Liver (tissue), 9 donors: Measurements from ENCODE around the gene LAMTOR1. TPM values are rescaled to one million over a fixed set of nuclear protein-coding genes. Genes with fewer than 3 reads are reported as not detected.

Source experiments
- DNase-seq: peaks from one replicate; pipeline ENCODE4 v3.0.0-alpha.2; 2017; ENCODE audit warnings: low spot score
- H3K27ac ChIP-seq, 2 donors: one replicate each; pipeline ENCODE4 v1.7.0; 2013; ENCODE audit warnings: inconsistent platforms in 2 of 2, low read length in 2 of 2, control low read depth in 1 of 2, low read depth in 1 of 2, mild to moderate bottlenecking in 1 of 2
- H3K27me3 ChIP-seq, 4 donors: one replicate each; pipeline versions ENCODE4 v1.6.1 to v1.7.0; 2013; ENCODE audit warnings: low read length in 3 of 4, inconsistent platforms in 1 of 4, mild to moderate bottlenecking in 1 of 4, moderate library complexity in 1 of 4; ENCODE audit not compliant: control insufficient read depth in 4 of 4, insufficient read depth in 4 of 4
- H3K36me3 ChIP-seq, 4 donors: one replicate each; pipeline versions ENCODE4 v1.6.1 to v1.7.0; 2013; ENCODE audit warnings: low read length in 3 of 4, mild to moderate bottlenecking in 3 of 4, low read depth in 1 of 4, moderate library complexity in 1 of 4; ENCODE audit not compliant: control insufficient read depth in 4 of 4, insufficient read depth in 3 of 4
- H3K4me1 ChIP-seq, 4 donors: one replicate each; pipeline versions ENCODE4 v1.6.1 to v1.7.0; 2013; ENCODE audit warnings: low read length in 3 of 4, mild to moderate bottlenecking in 3 of 4, moderate library complexity in 1 of 4; ENCODE audit not compliant: control insufficient read depth in 4 of 4, insufficient read depth in 4 of 4
- H3K4me3 ChIP-seq, 3 donors: one replicate each; pipeline versions ENCODE4 v1.6.1 to v1.7.0; 2013; ENCODE audit warnings: low read length in 3 of 3, control low read depth in 1 of 3, low read depth in 1 of 3, mild to moderate bottlenecking in 1 of 3
- H3K9ac ChIP-seq, 2 donors: one replicate each; pipeline ENCODE4 v1.7.0; 2013; ENCODE audit warnings: low read length in 2 of 2, mild to moderate bottlenecking in 2 of 2, moderate library complexity in 2 of 2, control low read depth in 1 of 2, low read depth in 1 of 2
- H3K9me3 ChIP-seq, 4 donors: one replicate each; pipeline versions ENCODE4 v1.6.1 to v1.7.0; 2013; ENCODE audit warnings: low read length in 3 of 4; ENCODE audit not compliant: control insufficient read depth in 4 of 4
- CTCF ChIP-seq: fragments of 150-350 bp; IDR thresholded peaks from 2 replicates; pipeline ENCODE4 v1.5.1; 2017; ENCODE audit warnings: improper control_type of control experiment, low read depth, low read length; ENCODE audit not compliant: missing input control
- FOXA1 ChIP-seq: IDR thresholded peaks from 2 replicates; pipeline ENCODE4 v1.6.1; 2016; ENCODE audit warnings: antibody characterized with exemption
- GABPA ChIP-seq, 2 donors: IDR thresholded peaks in 1 of 2; conservative IDR thresholded peaks in 1 of 2; 2 replicates each; pipeline ENCODE4 v1.6.1; 2016; ENCODE audit warnings: antibody characterized with exemption in 2 of 2, mild to moderate bottlenecking in 1 of 2, moderate library complexity in 1 of 2
- HNF4G ChIP-seq: IDR thresholded peaks from 2 replicates; pipeline ENCODE4 v1.6.1; 2016; ENCODE audit warnings: antibody characterized with exemption
- JUND ChIP-seq, 2 donors: IDR thresholded peaks; 2 replicates each; pipeline ENCODE4 v1.6.1; 2016; ENCODE audit warnings: antibody characterized with exemption in 2 of 2
- MAX ChIP-seq: IDR thresholded peaks from 2 replicates; pipeline ENCODE4 v1.6.1; 2016; ENCODE audit warnings: antibody characterized with exemption
- NR2F2 ChIP-seq: IDR thresholded peaks from 2 replicates; pipeline ENCODE4 v1.6.1; 2016; ENCODE audit warnings: antibody characterized with exemption
- RAD21 ChIP-seq, 2 donors: IDR thresholded peaks; 2 replicates each; pipeline ENCODE4 v1.6.1; 2016; ENCODE audit warnings: antibody characterized with exemption in 2 of 2, mild to moderate bottlenecking in 2 of 2
- REST ChIP-seq: IDR thresholded peaks from 2 replicates; pipeline ENCODE4 v1.6.1; 2016; ENCODE audit warnings: antibody characterized with exemption, mild to moderate bottlenecking
- RXRA ChIP-seq, 2 donors: IDR thresholded peaks; 2 replicates each; pipeline ENCODE4 v1.6.1; 2017 to 2018; ENCODE audit warnings: antibody characterized with exemption in 2 of 2, mild to moderate bottlenecking in 1 of 2
- SP1 ChIP-seq: IDR thresholded peaks from 2 replicates; pipeline ENCODE4 v1.6.1; 2018; ENCODE audit warnings: antibody characterized with exemption, mild to moderate bottlenecking
- TAF1 ChIP-seq: conservative IDR thresholded peaks from 2 replicates; pipeline ENCODE4 v1.6.1; 2016; ENCODE audit warnings: antibody characterized with exemption, mild to moderate bottlenecking
- WGBS: extraction: QIAGEN DNeasy Blood & Tissue Kit; methylation state at CpG from one replicate; pipeline ENCODE4 v1.1.7; 2013; 5-methylcytosine and 5-hydroxymethylcytosine counted together
- polyA plus RNA-seq, 2 donors: library from polyadenylated mRNA; stranded (reverse) in 1 of 2; unstranded in 1 of 2; fragments of 200-250 nt in 1 of 2; fragments of >200 nt in 1 of 2; fragmentation: Nextera tagmentation in 1 of 2; extraction: Ambion mirVana in 1 of 2; gene quantifications; one replicate each; pipeline versions ENCODE4 v1.2.1 to v1.2.3, GENCODE V29; 2013 to 2015
- total RNA-seq, 2 donors: library from RNA; depleted of rRNA; stranded (reverse); fragments of >200 nt; gene quantifications; one replicate each; pipeline ENCODE4 v1.2.3, GENCODE V29; 2014
- donor health status: healthy.
- donor health status: healthy.
- donor health status: healthy.
- donor health status: healthy.
- donor health status: healthy.

The LAMTOR1 gene
- total and polyA plus RNA-seq, 4 donors: 30.5 to 74.0 (median 58.6) TPM

- no peaks in the 10 kb centered on the region for H3K27me3 ChIP-seq
- H3K27ac ChIP-seq: no peak overlapping the region
- peaks cover 0 to 14% (median 6%) of the 10 kb centered on the region in 4 donors for H3K4me1 ChIP-seq
- no peak for DNase-seq
- no peak overlapping the region for H3K9ac ChIP-seq
- no peak overlapping the region for H3K4me3 ChIP-seq
- TF ChIP-seq SP1: no peak
- H3K36me3 ChIP-seq: peaks cover 0 to 3% (median 0%) of the 10 kb centered on the region in 4 donors
- H3K9me3 ChIP-seq: no peaks in the 10 kb centered on the region
These were observed 36.2 kb downstream of the LAMTOR1 start for GRCh38 chr11:72066855-72067254.

- no peak for TF ChIP-seq RXRA (IDR thresholded peaks at IDR 0.05)
- no peak for TF ChIP-seq FOXA1
- no peak for TF ChIP-seq HNF4G
- no peak for TF ChIP-seq SP1
- TF ChIP-seq GABPA (IDR thresholded peaks at IDR 0.05 in 1 of 2, conservative IDR thresholded peaks at IDR 0.05 in 1 of 2): no peak
- no peak for TF ChIP-seq MAX
- no peak for TF ChIP-seq NR2F2
- Histone ChIP-seq H3K27me3 (no peaks in the 10 kb centered on the region), H3K36me3 (peaks cover 0 to 4% (median 2%) of the 10 kb centered on the region in 4 donors), H3K4me1 (no peaks in the 10 kb centered on the region), H3K9ac (no peak overlapping the region), H3K9me3 (no peaks in the 10 kb centered on the region), H3K27ac (no peak overlapping the region), H3K4me3 (no peak overlapping the region)
- no peak for DNase-seq
- WGBS: 91% methylated on average over 5 of the region's 5 CpGs
These were observed 41.2 kb downstream of the LAMTOR1 start for GRCh38 chr11:72061739-72062396.

GRCh38 chr11:72058416-72059034 is 44.6 kb downstream of the LAMTOR1 start:
- no peak overlapping the region for H3K4me3 ChIP-seq
- 91% methylated on average over 3 of the region's 3 CpGs for WGBS
- H3K27me3 ChIP-seq: no peaks in the 10 kb centered on the region
- TF ChIP-seq SP1: no peak
- no peak for TF ChIP-seq RAD21 (IDR thresholded peaks at IDR 0.05)
- no peak for TF ChIP-seq RXRA (IDR thresholded peaks at IDR 0.05)
- no peak for TF ChIP-seq JUND (IDR thresholded peaks at IDR 0.05)
- TF ChIP-seq MAX: no peak
- no peak for DNase-seq
- no peak overlapping the region for H3K27ac ChIP-seq
- no peak overlapping the region for H3K9ac ChIP-seq
- H3K9me3 ChIP-seq: no peaks in the 10 kb centered on the region
- peaks cover 0 to 4% (median 2%) of the 10 kb centered on the region in 4 donors for H3K4me1 ChIP-seq
- peaks cover 0 to 4% (median 0%) of the 10 kb centered on the region in 4 donors for H3K36me3 ChIP-seq

- H3K4me3 ChIP-seq: no peak overlapping the region
- H3K27ac ChIP-seq: no peak overlapping the region
- no peaks in the 10 kb centered on the region for H3K9me3 ChIP-seq
- DNase-seq: no peak
- 89% methylated on average over 3 of the region's 3 CpGs for WGBS
- peaks cover 0 to 7% (median 3%) of the 10 kb centered on the region in 4 donors for H3K36me3 ChIP-seq
- no peaks in the 10 kb centered on the region for H3K27me3 ChIP-seq
- no peak overlapping the region for H3K9ac ChIP-seq
- TF ChIP-seq FOXA1: no peak
- no peak for TF ChIP-seq TAF1
- no peak for TF ChIP-seq MAX
- TF ChIP-seq CTCF: no peak
- TF ChIP-seq RXRA (IDR thresholded peaks at IDR 0.05): no peak
- TF ChIP-seq NR2F2: peak; percentile 95
- no peak for TF ChIP-seq REST
- no peaks in the 10 kb centered on the region for H3K4me1 ChIP-seq
These were observed 54.2 kb downstream of the LAMTOR1 start for GRCh38 chr11:72048766-72049460.
